Neural cell (in vitro differentiated cells): ENCODE measurements around the gene TMEM117. TPM values are rescaled to one million over a fixed set of nuclear protein-coding genes. Genes with fewer than 3 reads are reported as not detected.

Experiments
- H2AFZ ChIP-seq: fragments of 200-600, 300-800 bp; sonication (generic), shearing (Covaris generic); 2 replicates; pipeline ENCODE4 v1.6.0; 2014; ENCODE audit warnings: low read depth, mild to moderate bottlenecking, antibody characterized with exemption, low read length, moderate library complexity
- H3F3A ChIP-seq: fragments of 200-600 bp; shearing (Covaris generic); 2 replicates; pipeline ENCODE4 v1.6.1; 2016; ENCODE audit warnings: mild to moderate bottlenecking, moderate library complexity, mixed read lengths, antibody characterized with exemption, low read length; ENCODE audit not compliant: insufficient read depth, poor library complexity, severe bottlenecking
- H3K27ac ChIP-seq: fragments of 200-600, 300-800 bp; sonication (generic), shearing (Covaris generic); 2 replicates; pipeline ENCODE4 v1.5.1; 2014; ENCODE audit warnings: mild to moderate bottlenecking, low read length, moderate library complexity
- H3K27me3 ChIP-seq: fragments of 300-800, 200-600 bp; sonication (generic), shearing (Covaris generic); 2 replicates; pipeline ENCODE4 v1.6.0; 2014; ENCODE audit warnings: mild to moderate bottlenecking, low read depth, low read length, moderate library complexity; ENCODE audit not compliant: insufficient read depth
- H3K36me3 ChIP-seq: fragments of 300-800, 200-600 bp; sonication (generic), shearing (Covaris generic); 2 replicates; pipeline ENCODE4 v1.5.1; 2014; ENCODE audit warnings: mild to moderate bottlenecking, antibody characterized with exemption, low read length, moderate library complexity; ENCODE audit not compliant: insufficient read depth
- H3K4me2 ChIP-seq: fragments of 300-800, 200-600 bp; sonication (generic), shearing (Covaris generic); 2 replicates; pipeline ENCODE4 v1.6.0; 2014; ENCODE audit warnings: mild to moderate bottlenecking, low read length
- H3K4me3 ChIP-seq: fragments of 300-800, 200-600 bp; sonication (generic), shearing (Covaris generic); 2 replicates; pipeline ENCODE4 v1.5.1; 2014; ENCODE audit warnings: mild to moderate bottlenecking, low read length, moderate library complexity
- H3K79me2 ChIP-seq: fragments of 200-600 bp; shearing (Covaris generic); replicated peaks from 2 replicates; pipeline ENCODE4 v1.6.0; 2014; ENCODE audit warnings: mild to moderate bottlenecking, low read length, moderate library complexity; ENCODE audit not compliant: insufficient read depth
- H3K9ac ChIP-seq: fragments of 300-800, 200-600 bp; sonication (generic), shearing (Covaris generic); 2 replicates; pipeline ENCODE4 v1.6.1; 2016; ENCODE audit warnings: mild to moderate bottlenecking, low read length, mixed read lengths
- H3K9me2 ChIP-seq: fragments of 200-600 bp; shearing (Covaris generic); 2 replicates; pipeline ENCODE4 v1.6.1; 2016; ENCODE audit warnings: mild to moderate bottlenecking, low read length, mixed read lengths; ENCODE audit not compliant: insufficient read depth
- H3K9me3 ChIP-seq: fragments of 200-600, 300-800 bp; sonication (generic), shearing (Covaris generic); 2 replicates; pipeline ENCODE4 v1.6.1; 2016; ENCODE audit warnings: mild to moderate bottlenecking, mixed run types, low read length, moderate library complexity, mixed read lengths
- H4K20me1 ChIP-seq: fragments of 200-600 bp; shearing (Covaris generic); 2 replicates; pipeline ENCODE4 v1.6.1; 2016; ENCODE audit warnings: mild to moderate bottlenecking, mixed run types; ENCODE audit not compliant: insufficient read depth
- CTCF ChIP-seq: fragments of 450-650 bp; IDR thresholded peaks from 2 replicates; pipeline ENCODE4 v1.5.1; 2014; ENCODE audit warnings: antibody characterized with exemption, mild to moderate bottlenecking, moderate library complexity; ENCODE audit not compliant: poor library complexity, severe bottlenecking
- EP300 ChIP-seq: fragments of 450-650 bp; conservative IDR thresholded peaks from 2 replicates; pipeline ENCODE4 v1.6.1; 2014; ENCODE audit warnings: antibody characterized with exemption, mild to moderate bottlenecking, moderate library complexity; ENCODE audit not compliant: poor library complexity, severe bottlenecking
- EZH2 ChIP-seq: fragments of 200-600, 300-800 bp; shearing (Covaris generic), sonication (generic); IDR thresholded peaks from 2 replicates; pipeline ENCODE4 v1.6.1; 2014; ENCODE audit warnings: antibody characterized with exemption, low read length, borderline replicate concordance, mild to moderate bottlenecking; ENCODE audit not compliant: insufficient read depth, poor library complexity, severe bottlenecking
- MXI1 ChIP-seq: fragments of 450-650 bp; conservative IDR thresholded peaks from 2 replicates; pipeline ENCODE4 v1.6.1; 2014; ENCODE audit warnings: antibody characterized with exemption, mild to moderate bottlenecking; ENCODE audit not compliant: poor library complexity, severe bottlenecking
- POLR2AphosphoS5 ChIP-seq: IDR thresholded peaks from 2 replicates; pipeline ENCODE4 v1.6.1; 2012
- RAD21 ChIP-seq: fragments of 450-650 bp; conservative IDR thresholded peaks from 2 replicates; pipeline ENCODE4 v1.6.1; 2014; ENCODE audit warnings: antibody characterized with exemption, mild to moderate bottlenecking, moderate library complexity
- REST ChIP-seq: IDR thresholded peaks from 2 replicates; pipeline ENCODE4 v1.6.1; 2012; ENCODE audit warnings: borderline replicate concordance
- SMC3 ChIP-seq: fragments of 450-650 bp; conservative IDR thresholded peaks from 2 replicates; pipeline ENCODE4 v1.6.1; 2014; ENCODE audit warnings: antibody characterized with exemption, mild to moderate bottlenecking, moderate library complexity; ENCODE audit not compliant: poor library complexity
- TAF1 ChIP-seq: IDR thresholded peaks from 2 replicates; pipeline ENCODE4 v1.6.1; 2012; ENCODE audit warnings: low read depth
- polyA plus RNA-seq: library from polyadenylated mRNA; depleted of rRNA; stranded (reverse); fragments of >200 nt; gene quantifications from 2 replicates; pipeline ENCODE4 v1.2.3, GENCODE V29; 2014

TMEM117 gene
- polyA plus RNA-seq, 1 donor from 2014 or later, result 5.3 TPM

- Histone ChIP-seq H3K9ac (no peak overlapping the region), H3K9me3 (no peaks in the 10 kb centered on the region), H3K4me3 (no peak overlapping the region), H3K36me3 (no peaks in the 10 kb centered on the region), H3K79me2 (no peaks in the 10 kb centered on the region), H3K27ac (no peak overlapping the region), H3K27me3 (no peaks in the 10 kb centered on the region), H2AFZ (no peak overlapping the region), H3F3A (no peaks in the 10 kb centered on the region), H4K20me1 (no peaks in the 10 kb centered on the region), H3K4me2 (no peak overlapping the region), H3K9me2 (no peaks in the 10 kb centered on the region)
- TF ChIP-seq TAF1 (no peak), RAD21 (no peak), EP300 (no peak), REST (no peak), MXI1 (no peak), SMC3 (no peak), CTCF (no peak), POLR2AphosphoS5 (no peak), EZH2 (no peak)
Observed at GRCh38 chr12:43852744-43853143, 16.9 kb downstream of the TMEM117 start.

DNA sequence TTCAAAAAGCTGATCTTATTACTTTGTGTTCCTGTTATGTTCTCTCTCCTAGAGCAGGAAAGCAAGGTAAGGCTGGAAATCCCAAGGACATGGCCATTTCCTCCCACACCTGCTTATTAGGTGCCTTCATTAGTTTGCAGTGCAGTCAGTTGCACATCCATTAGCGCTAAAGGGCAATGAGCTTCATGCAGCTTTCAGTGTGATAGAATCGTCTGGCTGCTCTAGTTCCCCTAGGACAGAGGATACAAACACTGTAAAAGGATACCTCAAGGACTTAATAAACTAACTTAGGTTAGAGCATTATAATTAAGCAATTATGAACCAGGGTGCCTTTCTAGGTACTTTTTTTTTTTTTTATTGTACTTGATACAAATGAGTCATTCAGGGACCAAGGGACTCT lies 21.1 kb downstream of the TMEM117 start:
- Histone ChIP-seq H3K4me3 (no peak overlapping the region), H3K4me2 (no peak overlapping the region), H2AFZ (no peak overlapping the region), H3K36me3 (no peaks in the 10 kb centered on the region), H3K79me2 (no peaks in the 10 kb centered on the region), H4K20me1 (no peaks in the 10 kb centered on the region), H3K9me3 (no peaks in the 10 kb centered on the region), H3K9ac (no peak overlapping the region), H3K9me2 (no peaks in the 10 kb centered on the region), H3F3A (no peaks in the 10 kb centered on the region), H3K27ac (no peak overlapping the region), H3K27me3 (no peaks in the 10 kb centered on the region)
- TF ChIP-seq POLR2AphosphoS5 (peak; percentile 49), RAD21 (no peak), EP300 (no peak)

- Histone ChIP-seq H3K79me2 (no peaks in the 10 kb centered on the region), H3K9ac (no peak overlapping the region), H3K4me2 (no peak overlapping the region), H3K9me3 (no peaks in the 10 kb centered on the region), H3K4me3 (no peak overlapping the region), H2AFZ (no peak overlapping the region), H4K20me1 (no peaks in the 10 kb centered on the region), H3K9me2 (no peaks in the 10 kb centered on the region), H3F3A (no peaks in the 10 kb centered on the region), H3K27me3 (no peaks in the 10 kb centered on the region), H3K36me3 (no peaks in the 10 kb centered on the region), H3K27ac (no peak overlapping the region)
- TF ChIP-seq SMC3, result no peak
- no peak for TF ChIP-seq POLR2AphosphoS5
- TF ChIP-seq MXI1, result no peak
- no peak for TF ChIP-seq CTCF
- TF ChIP-seq TAF1, result no peak
- TF ChIP-seq EZH2, result no peak
- no peak for TF ChIP-seq EP300
- no peak for TF ChIP-seq RAD21
Observed at GRCh38 chr12:43858096-43858495, 22.2 kb downstream of the TMEM117 start.
